ENCODE measurements around the gene TLE4.
"Not testable (repeated sequence)": the region's sequence is repeated elsewhere in the genome, so short reads cannot be mapped to it uniquely, and the experiment has no call there.

Gene TLE4

GRCh38 chr9:79603222-79603920 is 31.6 kb downstream of the TLE4 start:
- DNase-seq (ENCODE audit: low read depth in 2 of 2) = no peak

DNA sequence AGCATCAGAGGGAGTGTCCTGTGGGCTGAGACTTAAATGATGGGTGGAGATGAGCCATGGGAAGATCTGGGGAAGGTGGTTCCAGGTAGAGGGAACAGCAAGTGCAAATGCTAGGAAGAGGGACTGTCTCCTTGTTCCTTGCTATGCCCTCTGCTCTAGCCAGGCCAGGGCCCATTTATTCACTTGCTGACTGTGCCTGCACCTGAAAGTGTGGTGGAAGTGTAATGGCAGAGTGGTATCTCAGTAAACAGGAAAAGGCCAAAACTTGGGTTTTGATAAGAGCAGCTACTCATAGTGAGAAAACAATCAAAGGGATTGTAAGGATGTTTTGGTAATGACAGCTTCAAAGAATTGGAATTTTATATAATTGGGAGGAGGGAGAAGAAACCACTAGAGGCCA is 32.4 kb downstream of the TLE4 start:
- DNase-seq (ENCODE audit: low read depth in 2 of 2) = no peak

DNA sequence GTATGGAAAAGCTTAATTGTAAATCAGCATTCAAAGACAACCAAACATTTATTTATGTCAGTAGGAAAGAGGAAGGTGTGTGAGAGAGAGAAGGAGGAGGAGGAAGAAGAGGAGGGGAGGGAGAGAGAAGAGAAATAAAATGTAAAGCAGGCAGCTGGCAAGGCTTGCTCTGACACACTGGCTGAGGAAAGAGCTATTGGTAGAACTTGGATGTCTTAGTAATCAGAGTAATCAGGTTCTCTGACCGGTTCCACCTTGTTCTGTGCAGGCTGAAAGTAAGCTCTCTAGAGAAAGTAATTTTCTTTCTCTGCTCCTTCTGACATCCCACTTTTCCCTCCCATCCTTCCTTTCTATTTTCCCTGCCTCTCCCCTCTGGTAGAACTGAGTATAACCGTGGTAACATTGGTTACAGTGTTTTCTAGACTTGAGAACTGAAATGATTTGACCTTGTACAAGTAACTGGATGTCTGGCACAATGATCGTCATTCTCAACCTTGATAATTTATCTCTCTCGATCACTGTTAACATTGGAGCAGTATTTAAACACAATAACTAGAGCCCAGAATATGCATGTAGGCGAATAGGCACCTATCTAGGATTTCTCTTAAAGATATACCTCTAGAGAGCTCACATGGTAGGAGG is 33.3 kb downstream of the TLE4 start:
- no peak for DNase-seq (ENCODE audit: low read depth in 2 of 2)

- DNase-seq (ENCODE audit: low read depth in 2 of 2) = not testable (repeated sequence)
Measured at GRCh38 chr9:79606529-79606928, 34.8 kb downstream of the TLE4 start.

GRCh38 chr9:79609468-79610018 is 37.8 kb downstream of the TLE4 start:
- no peak for DNase-seq (ENCODE audit: low read depth in 2 of 2)

GRCh38 chr9:79610019-79610631 is 38.4 kb downstream of the TLE4 start:
- DNase-seq (ENCODE audit: low read depth in 2 of 2) = no peak

- DNase-seq (ENCODE audit: low read depth in 2 of 2) = no peak
Measured at GRCh38 chr9:79610791-79611614, 39.2 kb downstream of the TLE4 start.

- no peak for DNase-seq (ENCODE audit: low read depth in 2 of 2)
Measured at GRCh38 chr9:79613145-79613544, 41.4 kb downstream of the TLE4 start.

DNA sequence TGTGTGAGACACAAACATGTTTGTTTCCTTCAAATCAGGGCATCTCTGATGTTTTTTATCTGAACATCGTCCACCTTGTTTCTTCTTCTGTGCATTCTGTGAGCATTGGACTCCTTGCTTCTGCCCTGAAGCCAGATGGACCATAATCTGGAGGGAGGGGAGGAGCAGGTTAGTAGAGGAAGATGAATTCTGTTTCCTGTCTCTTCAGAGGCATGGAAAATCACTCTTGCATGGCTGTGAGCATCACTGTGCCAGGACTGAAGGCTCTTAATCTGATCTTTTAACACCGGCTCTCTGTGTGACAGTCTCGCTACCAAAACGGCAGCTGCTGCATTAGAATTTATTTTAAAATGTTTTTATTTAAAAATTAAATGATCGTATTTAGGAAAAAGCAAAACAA is 43.3 kb downstream of the TLE4 start:
- no peak for DNase-seq (ENCODE audit: low read depth in 2 of 2)

DNA sequence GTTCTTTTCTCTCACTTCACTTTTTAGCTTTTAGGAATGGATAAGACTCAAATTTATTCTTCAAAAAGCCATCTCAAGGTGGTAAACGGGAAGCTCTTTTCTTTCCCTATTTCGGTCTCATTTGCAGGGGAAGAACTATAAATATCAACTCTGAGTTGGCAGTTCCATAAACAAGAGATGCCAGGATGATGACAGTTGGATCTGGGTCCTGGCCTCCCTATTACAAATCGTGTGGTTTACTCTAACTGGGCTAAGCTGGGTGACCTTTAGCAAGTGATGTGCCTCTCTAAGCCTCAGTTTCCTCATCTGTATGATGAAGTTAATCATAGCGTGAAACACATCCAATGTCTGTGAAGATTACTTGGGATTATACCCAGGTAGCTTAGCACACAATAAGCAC is 44.2 kb downstream of the TLE4 start:
- DNase-seq (ENCODE audit: low read depth in 2 of 2) = no peak

- DNase-seq (ENCODE audit: low read depth in 2 of 2) = no peak
Measured at GRCh38 chr9:79616971-79617370, 45.2 kb downstream of the TLE4 start.

- no peak for DNase-seq (ENCODE audit: low read depth in 2 of 2)
Measured at GRCh38 chr9:79617395-79617794, 45.6 kb downstream of the TLE4 start.

- no peak for DNase-seq (ENCODE audit: low read depth in 2 of 2)
Measured at GRCh38 chr9:79619930-79620329, 48.2 kb downstream of the TLE4 start.

DNA sequence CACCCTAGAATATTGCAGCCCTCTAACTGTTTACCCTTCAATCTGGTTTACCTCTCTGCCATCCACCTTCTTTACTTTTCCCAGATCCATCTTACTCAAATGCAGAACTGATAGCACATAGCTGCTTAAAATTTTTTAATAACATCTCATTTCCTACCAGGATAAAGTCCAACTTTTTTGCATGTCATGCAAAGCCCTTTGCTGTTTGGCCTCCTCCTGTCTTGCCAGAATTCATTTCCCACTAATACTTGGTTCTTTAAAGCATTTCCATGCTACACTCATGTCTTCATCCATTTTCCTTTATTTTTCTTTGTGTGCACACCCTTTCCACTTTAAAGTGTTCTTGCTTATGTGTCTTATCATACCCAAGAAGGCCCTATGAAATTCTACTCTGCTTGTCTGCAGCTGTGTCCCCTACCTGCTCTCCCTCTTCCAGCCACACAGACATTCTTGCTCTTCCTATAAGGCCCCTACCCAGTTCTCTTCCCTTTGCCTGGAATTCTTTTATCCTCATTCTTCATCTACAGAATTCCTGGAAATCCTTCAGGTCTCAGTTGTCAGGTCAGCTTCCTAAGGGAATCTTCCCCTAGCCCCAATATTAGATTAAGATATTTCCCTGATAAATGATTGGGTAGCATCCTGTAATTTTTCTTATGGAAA is 50.3 kb downstream of the TLE4 start:
- DNase-seq (ENCODE audit: low read depth in 2 of 2) = no peak

DNA sequence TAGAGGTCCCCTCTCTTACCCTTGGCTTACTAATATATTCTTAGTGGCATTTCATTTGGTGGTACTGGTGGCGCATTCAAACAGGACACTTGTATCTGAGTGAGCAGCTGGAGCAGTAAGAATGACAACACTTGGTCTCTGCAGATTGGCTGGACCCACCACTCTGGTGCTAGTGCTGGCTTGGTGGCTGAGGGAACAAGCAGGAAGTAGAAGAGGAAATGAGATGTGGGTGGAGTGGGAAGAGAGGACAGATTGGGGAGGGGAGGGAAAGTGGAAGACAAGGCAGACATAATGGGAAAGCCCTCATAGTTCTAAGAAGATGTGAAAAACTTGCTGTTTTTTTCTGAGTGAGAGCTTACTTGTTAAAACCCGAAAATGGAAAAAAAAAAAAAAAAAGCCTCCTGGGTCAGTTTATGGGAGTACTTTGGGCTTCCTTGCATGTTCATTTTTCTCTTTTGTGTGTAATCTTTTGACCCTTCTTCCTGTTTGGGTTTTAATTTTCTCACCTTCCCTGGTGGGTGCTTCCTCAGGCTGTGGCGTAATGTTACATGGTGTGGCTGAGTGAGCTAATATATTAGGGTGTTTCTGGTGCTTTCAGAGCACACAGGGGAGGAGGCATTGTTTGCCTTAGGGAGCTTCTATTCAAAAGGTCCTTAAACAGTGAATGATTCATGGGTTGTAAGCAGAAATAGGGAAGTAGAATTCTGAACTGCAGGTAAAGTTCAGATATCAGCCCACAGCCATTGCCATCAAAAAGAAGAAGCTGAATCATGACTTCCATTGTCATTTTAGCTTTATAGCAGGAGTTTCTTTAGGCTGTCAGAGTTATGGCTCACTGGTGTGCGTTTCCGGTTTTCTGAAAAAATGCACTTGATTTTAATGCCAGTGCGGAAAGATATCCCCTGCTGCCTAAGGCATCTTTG is 52.3 kb downstream of the TLE4 start:
- DNase-seq (ENCODE audit: low read depth in 2 of 2) = no peak

GRCh38 chr9:79629721-79630120 is 58.0 kb downstream of the TLE4 start:
- no peak for DNase-seq (ENCODE audit: low read depth in 2 of 2)

DNA sequence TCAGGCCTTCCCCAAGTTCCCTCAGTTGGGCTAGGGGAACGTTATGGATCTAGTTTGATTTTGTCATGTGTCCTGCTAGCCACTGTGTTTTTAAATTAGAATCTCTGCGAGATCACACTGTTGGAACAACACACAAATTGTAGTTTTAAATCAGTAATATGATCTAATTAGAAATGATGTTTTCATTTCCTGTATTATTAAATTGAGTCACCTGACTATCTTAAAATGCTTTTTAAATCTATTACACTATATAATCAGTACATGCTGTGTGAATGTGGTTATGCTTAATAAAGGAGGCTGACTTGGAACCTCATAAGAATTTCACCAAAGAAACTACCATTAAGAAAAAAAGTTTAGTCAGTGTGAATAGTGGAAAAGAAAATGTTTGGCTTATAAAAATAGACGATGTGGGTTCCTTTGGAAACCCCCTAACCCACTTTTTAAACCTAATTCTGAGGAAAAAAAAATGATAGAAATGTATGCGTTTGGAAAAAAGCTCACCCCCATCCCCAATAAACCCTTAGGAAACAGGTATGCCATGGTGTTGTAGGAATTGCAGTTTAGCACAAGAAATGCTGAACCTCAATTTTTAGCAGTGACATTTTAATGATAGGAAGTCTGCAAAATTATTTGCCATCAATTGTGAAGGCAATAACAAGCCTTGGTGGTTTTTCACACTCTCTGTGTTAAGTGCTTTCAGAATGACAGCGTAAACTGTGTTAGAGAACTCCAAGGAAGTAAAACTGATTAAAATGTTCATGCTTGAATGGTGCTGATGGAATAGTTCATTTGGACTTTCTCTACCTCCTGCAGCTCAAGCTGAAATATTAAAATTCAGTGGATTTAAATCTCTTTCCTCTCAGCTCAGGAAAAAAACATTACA is 59.0 kb downstream of the TLE4 start:
- no peak for DNase-seq (ENCODE audit: low read depth in 2 of 2)

DNA sequence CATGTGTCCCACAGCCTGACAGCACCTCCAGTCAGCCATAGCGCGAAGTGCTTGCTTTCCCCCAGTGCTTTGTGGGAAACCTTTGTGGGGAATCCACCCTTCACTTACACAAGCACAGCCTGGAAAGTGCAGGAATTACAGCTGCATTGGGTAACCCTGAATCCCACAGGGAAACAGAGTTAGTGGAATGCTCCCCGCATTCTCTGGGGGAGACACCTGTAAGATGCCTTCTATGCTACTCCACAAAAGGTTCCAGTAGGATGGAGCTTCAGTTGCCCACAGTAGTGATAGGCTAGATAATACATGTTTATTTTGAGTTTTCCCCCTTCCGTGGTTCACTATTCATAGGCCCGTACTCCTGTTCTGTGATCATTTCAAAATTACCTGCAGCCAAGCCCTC is 60.3 kb downstream of the TLE4 start:
- no peak for DNase-seq (ENCODE audit: low read depth in 2 of 2)

DNA sequence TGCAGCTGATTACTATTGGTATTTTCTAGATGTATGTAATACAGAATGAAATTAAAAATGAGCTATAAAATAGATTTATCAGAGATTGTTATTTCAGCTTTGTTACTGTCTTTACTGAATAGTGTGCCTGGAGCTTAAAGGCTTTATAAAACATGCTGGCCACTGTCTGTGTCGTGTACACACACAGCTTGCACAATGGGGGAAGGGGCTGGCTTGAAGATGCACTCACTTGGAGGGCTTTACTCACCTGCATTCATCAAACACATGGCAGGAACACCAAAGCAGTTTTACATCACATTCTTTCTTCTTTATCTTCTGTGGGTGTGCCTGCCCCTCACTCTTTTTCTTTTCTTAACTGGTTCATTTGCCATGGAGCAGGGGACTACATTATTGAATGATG is 60.9 kb downstream of the TLE4 start:
- DNase-seq (ENCODE audit: low read depth in 2 of 2) = no peak
